Body of pancreas (tissue), 4 donors: ENCODE results near the gene AMHR2.

Source experiments
- CTCF ChIP-seq, 7 experiments: fragments of 450-650 bp in 4 of 7; fragments of 200-600 bp in 3 of 7; sonication (generic) in 3 of 7; IDR thresholded peaks; one replicate each; pipeline ENCODE4 v1.5.1; 2016 to 2019; ENCODE audit warnings: antibody characterized with exemption in 7 of 7
- POLR2A ChIP-seq, 3 donors: fragments of 450-650 bp; IDR thresholded peaks; one replicate each; pipeline ENCODE4 v1.6.1; 2016; ENCODE audit warnings: antibody characterized with exemption in 3 of 3, mild to moderate bottlenecking in 2 of 3

GRCh38 chr12:53479331-53479730 lies 55.7 kb downstream of the AMHR2 start:
- no peak for TF ChIP-seq CTCF (IDR thresholded peaks at IDR 0.05)
- no peak for TF ChIP-seq POLR2A (IDR thresholded peaks at IDR 0.05)
